ENCODE results near the gene RAPH1. TPM values are rescaled to one million over a fixed set of nuclear protein-coding genes. Genes with fewer than 3 reads are reported as not detected.
A peak's percentile ranks its signal among the peaks of the same experiment; 100 is the strongest.

Gene RAPH1
- total RNA-seq, 1 experiment from 2014 or later = 31.4 TPM

- H3K4me3 ChIP-seq (ENCODE audit: low read depth in 2 of 2, low read length in 2 of 2) = no peak overlapping the region
- H3K27me3 ChIP-seq (ENCODE audit: control insufficient read depth, insufficient read depth, low read length) = no peaks in the 10 kb centered on the region
- intact Hi-C loops (cut with micrococcal nuclease; ENCODE audit: unreplicated experiment) = no loop called here
- H3K4me1 ChIP-seq (ENCODE audit: control insufficient read depth, insufficient read depth, low read length) = no peaks in the 10 kb centered on the region; the same call in 1 of the 2 replicates
- CTCF ChIA-PET = no interaction called here
- H3K27ac ChIP-seq (ENCODE audit: low read length) = no peak overlapping the region
- H3K36me3 ChIP-seq (ENCODE audit: control insufficient read depth, insufficient read depth, low read length) = peaks cover 11% of the 10 kb centered on the region; the same call in 1 of the 2 replicates
- DNase-seq (ENCODE audit: low read depth, low spot score) (no peak), ATAC-seq (0 out of 2 replicates have a peak, but pooled peaks have one; percentile 25)
- H3K9me3 ChIP-seq (ENCODE audit: control insufficient read depth, insufficient read depth, low read depth, low read length) = no peaks in the 10 kb centered on the region
- in situ Hi-C loops (cut with HindIII; ENCODE audit: low pct_unique_long_range_greater_than_20kb, low sequenced_read_pairs) = no loop called here
- POLR2A ChIA-PET = interaction anchor here (0.6 kb wide), 1 partner anchor 438 kb away, joined by 8 read pairs; no protein-coding TSS in a partner anchor
- BruUV-seq (replicated peaks) = no TSS peak
- TF ChIP-seq POLR2AphosphoS5 (IDR thresholded peaks at IDR 0.05; ENCODE audit: low read depth, low read length) (no peak), TCF7L2 (IDR thresholded peaks at IDR 0.05; ENCODE audit: low read depth, low read length) (no peak), CTCF (IDR thresholded peaks at IDR 0.05) (no peak), SIN3A (IDR thresholded peaks at IDR 0.05; ENCODE audit: borderline replicate concordance, insufficient read depth, low read depth, low read length) (no peak), REST (IDR thresholded peaks at IDR 0.05; ENCODE audit: insufficient read depth in 1 of 2, low read depth in 2 of 2, low read length in 1 of 2) (no peak)
These were observed 96.6 kb downstream of the RAPH1 start for GRCh38 chr2:203438528-203438927.

- no peaks in the 10 kb centered on the region for H3K27me3 ChIP-seq (ENCODE audit: control insufficient read depth, insufficient read depth, low read length)
- DNase-seq (ENCODE audit: low read depth, low spot score) = no peak
- H3K4me1 ChIP-seq (ENCODE audit: control insufficient read depth, insufficient read depth, low read length) = no peaks in the 10 kb centered on the region; the same call in 1 of the 2 replicates
- no peaks in the 10 kb centered on the region for H3K9me3 ChIP-seq (ENCODE audit: control insufficient read depth, insufficient read depth, low read depth, low read length)
- no peak overlapping the region for H3K4me3 ChIP-seq (ENCODE audit: low read depth in 2 of 2, low read length in 2 of 2)
- no peak for TF ChIP-seq CTCF (IDR thresholded peaks at IDR 0.05)
- no peak for TF ChIP-seq TCF7L2 (IDR thresholded peaks at IDR 0.05; ENCODE audit: low read depth, low read length)
- no peak for TF ChIP-seq SIN3A (IDR thresholded peaks at IDR 0.05; ENCODE audit: borderline replicate concordance, insufficient read depth, low read depth, low read length)
- no peak for TF ChIP-seq REST (IDR thresholded peaks at IDR 0.05; ENCODE audit: insufficient read depth in 1 of 2, low read depth in 2 of 2, low read length in 1 of 2)
- no peak; the same call in 1 of the 2 replicates for TF ChIP-seq POLR2AphosphoS5 (IDR thresholded peaks at IDR 0.05; ENCODE audit: low read depth, low read length)
- POLR2A ChIA-PET = no interaction called here
- ATAC-seq = no peak
- no peak overlapping the region for H3K27ac ChIP-seq (ENCODE audit: low read length)
- CTCF ChIA-PET = no interaction called here
- intact Hi-C loops (cut with micrococcal nuclease; ENCODE audit: unreplicated experiment) (no loop called here), in situ Hi-C loops (cut with HindIII; ENCODE audit: low pct_unique_long_range_greater_than_20kb, low sequenced_read_pairs) (no loop called here)
- peaks cover 11% of the 10 kb centered on the region; the same call in 1 of the 2 replicates for H3K36me3 ChIP-seq (ENCODE audit: control insufficient read depth, insufficient read depth, low read length)
- BruUV-seq (replicated peaks) = no TSS peak
These were observed 97.6 kb downstream of the RAPH1 start for GRCh38 chr2:203437511-203437910.

Data from Panc1 (cell line).